ENCODE measurements around the gene NF2. TPM values are rescaled to one million over a fixed set of nuclear protein-coding genes. Genes with fewer than 3 reads are reported as not detected.

NF2 gene
- total and polyA plus RNA-seq, 8 donors = 5.8 to 37.6 (median 18.3) TPM

DNA sequence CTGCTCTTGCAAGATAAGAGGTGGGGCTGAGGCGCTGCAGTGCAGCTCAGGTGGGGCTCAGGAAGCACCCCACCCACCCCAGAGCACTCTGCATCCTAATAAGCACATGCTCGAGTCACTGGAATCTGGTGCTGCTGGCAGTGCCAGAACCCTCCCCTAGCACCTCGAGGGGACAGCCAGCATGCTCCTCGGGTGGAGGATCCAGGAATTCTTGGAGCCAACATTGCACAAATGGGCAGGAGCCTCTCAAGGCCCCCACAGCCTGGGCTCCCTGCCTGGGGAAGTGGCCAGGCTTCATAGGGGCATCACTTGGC is 88.9 kb downstream of the NF2 start:
- Histone ChIP-seq H3K27ac (no peak overlapping the region), H3K27me3 (no peaks in the 10 kb centered on the region), H3K4me1 (peaks cover 0 to 9% (median 0%) of the 10 kb centered on the region in 4 donors), H3K9me3 (no peaks in the 10 kb centered on the region), H3K4me3 (no peak overlapping the region), H3K36me3 (peaks cover 22 to 78% (median 76%) of the 10 kb centered on the region in 4 donors)
- intact Hi-C loops (cut with DNase I; ENCODE audit: low total_unique reads) = no loop called here
- no peak for DNase-seq
- no peak for TF ChIP-seq EP300 (IDR thresholded peaks at IDR 0.05)
- 66 to 82% (median 70%) methylated on average over 2 to 4 of the region's 4 CpGs for WGBS, 5 donors

DNA sequence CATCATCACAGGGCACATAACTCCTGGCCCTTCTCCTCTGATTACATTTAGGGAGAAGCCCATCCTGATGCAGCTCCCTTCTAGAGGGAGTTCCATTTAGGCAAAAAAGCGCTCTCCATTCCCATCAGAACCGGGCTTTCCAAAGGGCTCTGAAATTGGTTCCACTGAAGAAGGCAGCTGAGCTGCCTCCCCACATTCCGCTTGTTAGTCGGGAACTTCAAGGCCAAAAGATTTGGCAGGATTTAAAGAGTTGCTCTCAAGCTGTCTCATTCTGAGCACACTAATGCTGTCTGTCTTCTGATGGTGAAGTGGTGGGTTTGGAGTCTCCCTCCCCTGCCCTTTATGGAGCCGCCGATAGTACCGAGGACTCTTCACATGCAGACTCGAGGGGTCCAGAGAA is 89.7 kb downstream of the NF2 start:
- Histone ChIP-seq H3K9me3 (no peaks in the 10 kb centered on the region), H3K27me3 (no peaks in the 10 kb centered on the region), H3K4me1 (peaks cover 0 to 9% (median 0%) of the 10 kb centered on the region in 4 donors), H3K36me3 (peaks cover 22 to 78% (median 76%) of the 10 kb centered on the region in 4 donors), H3K27ac (no peak overlapping the region), H3K4me3 (no peak overlapping the region)
- 75 to 86% (median 81%) methylated on average over 8 of the region's 8 CpGs for WGBS, 5 donors
- no peak for TF ChIP-seq POLR2A (IDR thresholded peaks at IDR 0.05)
- TF ChIP-seq, protein P1, sequence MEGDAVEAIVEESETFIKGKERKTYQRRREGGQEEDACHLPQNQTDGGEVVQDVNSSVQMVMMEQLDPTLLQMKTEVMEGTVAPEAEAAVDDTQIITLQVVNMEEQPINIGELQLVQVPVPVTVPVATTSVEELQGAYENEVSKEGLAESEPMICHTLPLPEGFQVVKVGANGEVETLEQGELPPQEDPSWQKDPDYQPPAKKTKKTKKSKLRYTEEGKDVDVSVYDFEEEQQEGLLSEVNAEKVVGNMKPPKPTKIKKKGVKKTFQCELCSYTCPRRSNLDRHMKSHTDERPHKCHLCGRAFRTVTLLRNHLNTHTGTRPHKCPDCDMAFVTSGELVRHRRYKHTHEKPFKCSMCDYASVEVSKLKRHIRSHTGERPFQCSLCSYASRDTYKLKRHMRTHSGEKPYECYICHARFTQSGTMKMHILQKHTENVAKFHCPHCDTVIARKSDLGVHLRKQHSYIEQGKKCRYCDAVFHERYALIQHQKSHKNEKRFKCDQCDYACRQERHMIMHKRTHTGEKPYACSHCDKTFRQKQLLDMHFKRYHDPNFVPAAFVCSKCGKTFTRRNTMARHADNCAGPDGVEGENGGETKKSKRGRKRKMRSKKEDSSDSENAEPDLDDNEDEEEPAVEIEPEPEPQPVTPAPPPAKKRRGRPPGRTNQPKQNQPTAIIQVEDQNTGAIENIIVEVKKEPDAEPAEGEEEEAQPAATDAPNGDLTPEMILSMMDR (IDR thresholded peaks at IDR 0.05) = no peak
- no peak for TF ChIP-seq POLR2AphosphoS5 (IDR thresholded peaks at IDR 0.05)
- TF ChIP-seq EP300 (IDR thresholded peaks at IDR 0.05) = no peak
- intact Hi-C loops (cut with DNase I; ENCODE audit: low total_unique reads) = no loop called here
- DNase-seq = no peak

DNA sequence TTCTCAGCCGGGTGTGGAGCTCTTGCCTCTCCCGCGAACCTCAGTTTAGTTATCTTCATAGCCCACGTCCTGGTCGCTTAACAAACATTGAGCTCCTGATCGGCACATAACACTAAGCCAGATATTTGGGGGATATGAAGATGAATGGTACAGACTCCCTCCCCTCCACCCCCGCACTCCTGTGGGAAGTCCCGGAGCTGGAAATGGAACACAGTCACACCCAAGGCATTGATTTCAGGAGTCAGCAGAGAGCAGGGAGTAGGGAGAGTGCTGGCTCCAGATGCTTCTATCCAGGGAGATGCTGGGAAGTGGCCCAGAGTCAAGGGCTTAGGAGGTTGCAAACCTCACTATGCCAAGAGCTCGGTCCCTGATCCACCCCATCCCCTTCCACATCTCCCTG is 90.2 kb downstream of the NF2 start:
- no peaks in the 10 kb centered on the region for H3K9me3 ChIP-seq
- no peak for TF ChIP-seq POLR2AphosphoS5 (IDR thresholded peaks at IDR 0.05)
- no peak for TF ChIP-seq EP300 (IDR thresholded peaks at IDR 0.05)
- TF ChIP-seq POLR2A (IDR thresholded peaks at IDR 0.05) = no peak
- TF ChIP-seq, protein P1 (IDR thresholded peaks at IDR 0.05) = no peak
- intact Hi-C loops (cut with DNase I; ENCODE audit: low total_unique reads) = no loop called here
- no peaks in the 10 kb centered on the region for H3K27me3 ChIP-seq
- H3K36me3 ChIP-seq = peaks cover 22 to 73% (median 73%) of the 10 kb centered on the region in 4 donors
- no peak for DNase-seq
- H3K27ac ChIP-seq = no peak overlapping the region
- peaks cover 0 to 9% (median 0%) of the 10 kb centered on the region in 4 donors for H3K4me1 ChIP-seq
- 55 to 73% (median 64%) methylated on average over 9 of the region's 9 CpGs for WGBS, 5 donors
- H3K4me3 ChIP-seq = no peak overlapping the region

DNA sequence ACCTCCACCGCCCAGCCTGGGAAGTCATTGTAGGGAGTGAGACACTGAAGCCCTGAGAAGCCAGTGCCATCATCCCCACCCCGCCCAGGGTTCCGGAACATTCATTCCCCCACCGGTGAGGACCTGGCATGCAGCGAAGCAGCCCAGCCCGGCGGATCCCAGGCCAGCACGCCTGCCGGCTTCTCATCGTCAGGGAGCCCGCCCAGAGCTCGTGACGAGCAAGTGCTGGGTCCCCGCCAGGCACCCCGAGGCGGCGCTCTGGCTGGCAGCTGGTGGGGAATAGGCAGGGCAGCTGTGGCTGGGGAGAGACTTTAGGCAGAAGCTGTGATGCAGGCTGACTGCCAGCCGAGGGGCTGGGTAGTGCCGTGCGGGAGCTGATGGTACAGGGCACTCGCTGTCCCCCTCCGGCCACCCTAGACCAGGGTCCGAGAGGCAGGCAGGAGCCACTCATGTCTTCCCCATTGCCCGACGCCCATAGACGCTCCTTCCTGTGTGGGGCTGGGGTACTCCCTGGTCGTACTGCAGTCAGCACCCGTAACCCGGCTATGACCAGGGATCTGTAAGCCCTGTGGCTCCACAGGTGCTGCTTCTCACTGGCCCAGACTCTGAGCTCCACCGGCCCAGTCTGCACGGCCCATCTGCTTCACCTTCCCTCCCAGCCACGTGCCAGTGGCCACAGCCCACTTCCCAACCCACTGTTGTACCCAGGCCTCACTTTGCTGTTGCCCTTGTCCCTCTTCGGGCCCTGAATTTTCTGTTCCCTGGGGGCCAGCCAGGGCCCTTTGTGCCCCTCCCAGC is 91.9 kb downstream of the NF2 start:
- Histone ChIP-seq H3K27ac (no peak overlapping the region), H3K4me3 (no peak overlapping the region), H3K4me1 (peaks cover 0 to under 1% (median 0%) of the 10 kb centered on the region in 4 donors), H3K36me3 (peaks cover 22 to 73% (median 73%) of the 10 kb centered on the region in 4 donors), H3K27me3 (peaks cover 0 to 2% (median 0%) of the 10 kb centered on the region in 3 donors), H3K9me3 (no peaks in the 10 kb centered on the region)
- TF ChIP-seq, protein P1 (IDR thresholded peaks at IDR 0.05) = no peak
- intact Hi-C loops (cut with DNase I; ENCODE audit: low total_unique reads) = no loop called here
- DNase-seq = no peak
- 90 to 95% (median 94%) methylated on average over 30 to 33 of the region's 33 CpGs for WGBS, 5 donors
